Measurements from ENCODE around the gene AGPAT3.

Gene AGPAT3

DNA sequence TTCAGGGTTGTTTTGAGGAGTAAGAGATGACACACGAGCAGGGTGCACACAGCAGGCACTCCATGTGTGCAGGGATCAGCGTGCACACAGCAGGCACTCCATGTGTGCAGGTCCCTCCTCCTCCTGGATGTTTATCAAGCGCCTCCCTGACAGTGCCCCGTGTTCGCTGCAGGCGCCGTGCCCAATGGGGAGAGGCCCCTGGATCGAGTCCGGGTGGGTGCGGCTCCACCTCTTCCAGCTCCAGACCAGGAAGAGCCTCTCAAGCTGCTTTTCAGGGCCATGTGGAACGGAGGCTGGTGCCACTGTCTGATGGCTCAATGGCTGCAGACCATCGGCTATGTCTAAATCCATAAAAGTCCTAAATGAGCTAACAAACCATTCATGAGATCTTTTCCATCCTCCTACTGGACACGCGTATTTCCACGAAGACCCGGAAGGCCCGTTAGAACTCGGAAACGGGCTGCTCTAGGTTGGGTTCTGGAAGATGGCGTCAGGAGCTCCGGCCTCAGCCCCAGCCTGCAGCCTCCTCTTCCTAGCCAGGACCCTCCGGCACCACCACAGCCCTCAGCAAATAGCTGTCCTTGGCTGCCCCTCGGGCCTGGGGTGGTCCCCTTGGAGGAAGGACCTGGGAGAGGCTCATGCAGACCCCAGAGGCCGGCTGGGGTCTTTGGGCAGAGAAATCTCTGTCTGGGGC lies 39.6 kb upstream of the AGPAT3 start:
- H3K9me2 ChIP-seq (replicated peaks; ENCODE audit: control insufficient read depth, low read length), result no peaks in the 10 kb centered on the region
- no peaks in the 10 kb centered on the region for H4K20me1 ChIP-seq (ENCODE audit: control insufficient read depth, insufficient read depth, low read depth, low read length)
- no peaks in the 10 kb centered on the region for H3K79me2 ChIP-seq (ENCODE audit: control insufficient read depth, low read length)
- H3K4me3 ChIP-seq (ENCODE audit: low read length), result no peak overlapping the region
- no peak overlapping the region for H3K27ac ChIP-seq (ENCODE audit: low read depth, low read length)
- TF ChIP-seq EZH2phosphoT487 (IDR thresholded peaks at IDR 0.05; ENCODE audit: borderline replicate concordance, low read length), result no peak
- TF ChIP-seq, protein P1, sequence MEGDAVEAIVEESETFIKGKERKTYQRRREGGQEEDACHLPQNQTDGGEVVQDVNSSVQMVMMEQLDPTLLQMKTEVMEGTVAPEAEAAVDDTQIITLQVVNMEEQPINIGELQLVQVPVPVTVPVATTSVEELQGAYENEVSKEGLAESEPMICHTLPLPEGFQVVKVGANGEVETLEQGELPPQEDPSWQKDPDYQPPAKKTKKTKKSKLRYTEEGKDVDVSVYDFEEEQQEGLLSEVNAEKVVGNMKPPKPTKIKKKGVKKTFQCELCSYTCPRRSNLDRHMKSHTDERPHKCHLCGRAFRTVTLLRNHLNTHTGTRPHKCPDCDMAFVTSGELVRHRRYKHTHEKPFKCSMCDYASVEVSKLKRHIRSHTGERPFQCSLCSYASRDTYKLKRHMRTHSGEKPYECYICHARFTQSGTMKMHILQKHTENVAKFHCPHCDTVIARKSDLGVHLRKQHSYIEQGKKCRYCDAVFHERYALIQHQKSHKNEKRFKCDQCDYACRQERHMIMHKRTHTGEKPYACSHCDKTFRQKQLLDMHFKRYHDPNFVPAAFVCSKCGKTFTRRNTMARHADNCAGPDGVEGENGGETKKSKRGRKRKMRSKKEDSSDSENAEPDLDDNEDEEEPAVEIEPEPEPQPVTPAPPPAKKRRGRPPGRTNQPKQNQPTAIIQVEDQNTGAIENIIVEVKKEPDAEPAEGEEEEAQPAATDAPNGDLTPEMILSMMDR (IDR thresholded peaks at IDR 0.05; ENCODE audit: low read depth, low read length, poor library complexity, severe bottlenecking), result no peak
- H3K4me1 ChIP-seq (ENCODE audit: control insufficient read depth, low read length), result no peaks in the 10 kb centered on the region
- no peak overlapping the region for H3K4me2 ChIP-seq (ENCODE audit: low read length)
- no peaks in the 10 kb centered on the region for H3F3A ChIP-seq (ENCODE audit: control insufficient read depth, insufficient read depth)
- H3K27me3 ChIP-seq (ENCODE audit: control insufficient read depth, low read length), result no peaks in the 10 kb centered on the region
- H3K9me3 ChIP-seq (ENCODE audit: control insufficient read depth, insufficient read depth, low read length), result no peaks in the 10 kb centered on the region
- no peaks in the 10 kb centered on the region for H3K36me3 ChIP-seq (ENCODE audit: control insufficient read depth, low read length)

DNA sequence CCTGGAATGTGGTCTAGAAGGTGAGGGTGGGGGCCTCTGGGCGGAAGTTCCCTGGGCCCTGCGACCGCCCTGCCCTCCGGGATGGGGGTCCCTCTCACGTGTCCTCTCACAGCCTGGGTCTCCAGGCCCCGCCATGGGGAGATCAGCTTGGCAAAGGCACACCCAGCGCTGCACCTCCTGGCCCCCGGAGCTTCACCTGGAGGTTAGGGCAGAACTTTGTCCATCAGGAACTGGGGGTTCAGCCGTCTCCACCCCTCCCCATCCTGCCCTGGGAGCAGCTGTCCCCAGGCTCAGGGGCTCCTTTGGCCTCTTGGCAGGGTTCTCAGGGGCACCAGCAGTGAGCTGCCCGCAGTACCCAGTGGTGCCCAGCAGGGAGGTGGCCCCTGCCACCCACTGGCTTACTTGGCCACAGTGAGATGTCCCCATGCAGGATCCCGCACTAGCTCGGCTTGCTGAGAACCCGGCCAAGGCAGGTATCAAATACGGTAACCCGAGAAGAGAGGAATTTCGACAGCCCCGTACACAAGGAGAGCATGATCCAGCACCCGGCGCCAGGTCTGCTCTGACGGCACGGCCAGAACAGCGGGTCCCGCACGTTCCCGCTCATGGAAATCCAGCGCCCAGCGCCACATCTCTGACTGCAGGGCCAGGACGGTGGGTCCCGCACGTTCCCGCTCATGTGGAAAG lies 38.9 kb upstream of the AGPAT3 start:
- Histone ChIP-seq H3K27me3 (ENCODE audit: control insufficient read depth, low read length) (no peaks in the 10 kb centered on the region), H3K4me3 (ENCODE audit: low read length) (no peak overlapping the region), H3K27ac (ENCODE audit: low read depth, low read length) (no peak overlapping the region), H3K9me3 (ENCODE audit: control insufficient read depth, insufficient read depth, low read length) (no peaks in the 10 kb centered on the region), H3F3A (ENCODE audit: control insufficient read depth, insufficient read depth) (no peaks in the 10 kb centered on the region), H3K79me2 (ENCODE audit: control insufficient read depth, low read length) (no peaks in the 10 kb centered on the region), H3K4me1 (ENCODE audit: control insufficient read depth, low read length) (no peaks in the 10 kb centered on the region), H4K20me1 (ENCODE audit: control insufficient read depth, insufficient read depth, low read depth, low read length) (no peaks in the 10 kb centered on the region), H3K36me3 (ENCODE audit: control insufficient read depth, low read length) (no peaks in the 10 kb centered on the region), H3K4me2 (ENCODE audit: low read length) (no peak overlapping the region), H3K9me2 (replicated peaks; ENCODE audit: control insufficient read depth, low read length) (no peaks in the 10 kb centered on the region)
- no peak for TF ChIP-seq EZH2phosphoT487 (IDR thresholded peaks at IDR 0.05; ENCODE audit: borderline replicate concordance, low read length)
- TF ChIP-seq, protein P1 (IDR thresholded peaks at IDR 0.05; ENCODE audit: low read depth, low read length, poor library complexity, severe bottlenecking), result no peak

DNA sequence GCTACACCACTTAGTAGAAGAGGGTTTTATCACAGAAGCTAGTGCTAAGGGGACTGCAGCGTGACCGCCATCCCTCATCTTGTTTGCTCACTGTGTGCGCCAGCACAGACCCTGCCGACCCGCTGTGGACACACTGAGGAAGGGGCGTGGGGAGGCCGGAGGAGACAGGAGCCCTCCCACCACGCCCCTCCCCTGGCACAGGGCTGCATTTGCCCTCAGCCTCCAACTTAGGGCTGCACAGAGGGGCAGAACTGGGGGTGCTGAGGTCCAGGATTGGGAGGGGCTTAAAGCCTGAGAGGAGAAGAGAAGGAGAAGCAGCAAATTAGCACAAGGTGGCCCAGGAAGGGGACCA lies 38.4 kb upstream of the AGPAT3 start:
- no peaks in the 10 kb centered on the region for H3K9me3 ChIP-seq (ENCODE audit: control insufficient read depth, insufficient read depth, low read length)
- H3K4me1 ChIP-seq (ENCODE audit: control insufficient read depth, low read length), result no peaks in the 10 kb centered on the region
- H3K79me2 ChIP-seq (ENCODE audit: control insufficient read depth, low read length), result no peaks in the 10 kb centered on the region
- no peaks in the 10 kb centered on the region for H3K36me3 ChIP-seq (ENCODE audit: control insufficient read depth, low read length)
- no peaks in the 10 kb centered on the region for H3K27me3 ChIP-seq (ENCODE audit: control insufficient read depth, low read length)
- no peak overlapping the region for H3K27ac ChIP-seq (ENCODE audit: low read depth, low read length)
- H4K20me1 ChIP-seq (ENCODE audit: control insufficient read depth, insufficient read depth, low read depth, low read length), result no peaks in the 10 kb centered on the region
- H3K4me2 ChIP-seq (ENCODE audit: low read length), result no peak overlapping the region
- H3F3A ChIP-seq (ENCODE audit: control insufficient read depth, insufficient read depth), result no peaks in the 10 kb centered on the region
- no peak for TF ChIP-seq EZH2phosphoT487 (IDR thresholded peaks at IDR 0.05; ENCODE audit: borderline replicate concordance, low read length)
- TF ChIP-seq, protein P1 (IDR thresholded peaks at IDR 0.05; ENCODE audit: low read depth, low read length, poor library complexity, severe bottlenecking), result no peak
- H3K9me2 ChIP-seq (replicated peaks; ENCODE audit: control insufficient read depth, low read length), result no peaks in the 10 kb centered on the region
- H3K4me3 ChIP-seq (ENCODE audit: low read length), result no peak overlapping the region
